Hematopoietic multipotent progenitor cell treated with erythropoietin and hydrocortisone succinate and interleukin-3 and kit ligand, for 8 days (in vitro differentiated cells): Measurements from ENCODE around the gene PYROXD2.

ENCODE experiments used
- DNase-seq: peaks from one replicate; pipeline ENCODE4 v3.0.0-alpha.2; 2015

PYROXD2 gene

GRCh38 chr10:98433881-98434732, 19.1 kb upstream of the PYROXD2 start:
- no peak for DNase-seq

- no peak for DNase-seq
These were observed 18.4 kb upstream of the PYROXD2 start for GRCh38 chr10:98433371-98433770.

GRCh38 chr10:98432330-98432729, 17.3 kb upstream of the PYROXD2 start:
- no peak for DNase-seq

- DNase-seq: no peak
These were observed 16.0 kb upstream of the PYROXD2 start for GRCh38 chr10:98431016-98431415.

GRCh38 chr10:98430427-98430826, 15.4 kb upstream of the PYROXD2 start:
- no peak for DNase-seq

GRCh38 chr10:98429320-98430072, 14.5 kb upstream of the PYROXD2 start:
- DNase-seq: no peak

GRCh38 chr10:98427011-98427515, 12.1 kb upstream of the PYROXD2 start:
- DNase-seq: no peak

GRCh38 chr10:98425511-98426352, 10.8 kb upstream of the PYROXD2 start:
- peak; percentile 80 for DNase-seq

- DNase-seq: no peak
These were observed 9.6 kb upstream of the PYROXD2 start for GRCh38 chr10:98424295-98425254.

GRCh38 chr10:98423691-98424120, 8.7 kb upstream of the PYROXD2 start:
- no peak for DNase-seq

GRCh38 chr10:98422182-98422581, 7.2 kb upstream of the PYROXD2 start:
- DNase-seq: no peak

- DNase-seq: no peak
These were observed 5.8 kb upstream of the PYROXD2 start for GRCh38 chr10:98420786-98421185.

- no peak for DNase-seq
These were observed 4.7 kb upstream of the PYROXD2 start for GRCh38 chr10:98419469-98420261.

- DNase-seq: no peak
These were observed 3.9 kb upstream of the PYROXD2 start for GRCh38 chr10:98418665-98419468.

GRCh38 chr10:98417973-98418664, 3.1 kb upstream of the PYROXD2 start:
- no peak for DNase-seq

GRCh38 chr10:98417481-98417959, 2.5 kb upstream of the PYROXD2 start:
- DNase-seq: no peak

- DNase-seq: peak; percentile 80
These were observed 1.8 kb upstream of the PYROXD2 start for GRCh38 chr10:98416606-98417388.

GRCh38 chr10:98415731-98416119, 743 bp upstream of the PYROXD2 start:
- no peak for DNase-seq
